ENCODE results near the gene ANO10. TPM values are rescaled to one million over a fixed set of nuclear protein-coding genes. Genes with fewer than 3 reads are reported as not detected.

ANO10 gene
- total and polyA plus RNA-seq, 2 of the 8 experiments (the other 6 are each of a cell fraction or from before 2014, with no cell fraction given) = 38.0 to 53.2 TPM

DNA sequence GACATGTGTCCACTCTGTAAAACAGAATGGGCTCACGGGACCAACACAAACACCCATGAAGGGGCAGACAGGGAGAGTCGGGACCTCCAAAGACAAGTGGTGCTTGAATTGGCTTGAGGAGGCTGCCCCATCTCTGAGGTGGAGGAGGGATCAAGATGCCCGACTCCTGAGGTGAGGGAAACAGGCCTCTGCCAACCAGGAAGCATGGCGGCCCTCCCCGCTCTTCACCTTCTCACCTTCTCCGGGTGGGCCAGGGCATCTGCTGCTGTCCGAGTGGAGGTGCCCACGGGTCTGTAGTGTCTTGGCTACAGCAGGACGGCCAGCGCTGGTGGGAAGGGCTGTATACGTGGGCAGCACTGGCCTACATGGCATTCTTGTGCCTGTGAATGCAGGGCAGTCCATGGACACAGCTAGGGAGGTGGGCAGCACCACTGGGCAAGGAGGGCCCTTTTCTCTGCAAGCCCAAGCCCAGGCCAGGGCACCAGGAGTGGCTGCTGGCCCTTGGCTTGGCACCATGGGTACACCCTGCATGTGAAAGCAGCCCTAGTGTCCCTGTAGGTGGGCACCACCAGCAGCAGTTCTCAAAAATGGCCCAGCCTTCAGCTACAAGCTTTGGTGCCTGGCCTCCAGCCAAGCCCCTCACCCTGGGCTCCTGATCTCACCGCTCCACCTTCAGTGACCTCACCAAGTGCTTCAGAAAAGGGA, 256.1 kb downstream of the ANO10 start:
- Histone ChIP-seq H3K4ac (replicated peaks; ENCODE audit: insufficient read length, low read depth, low read length) (no peak overlapping the region), H3K79me1 (ENCODE audit: low read depth, low read length) (peaks cover 3% of the 10 kb centered on the region; the same call in 1 of the 2 replicates), H3K79me2 (ENCODE audit: control insufficient read depth in 1 of 2, insufficient read depth in 2 of 2, low read length in 2 of 2) (no peaks in the 10 kb centered on the region), H3K27me3 (replicated peaks in 1 of 4; ENCODE audit: control insufficient read depth in 3 of 4, extremely low read depth in 1 of 4, insufficient read depth in 3 of 4, low read length in 3 of 4) (peaks cover 0 to 4% (median 1%) of the 10 kb centered on the region in 4 experiments; a peak in 2 of 7 replicates), H3K18ac (ENCODE audit: extremely low read depth, low read length) (no peak overlapping the region), H3K23me2 (ENCODE audit: low read depth, low read length) (no peaks in the 10 kb centered on the region), H2AK5ac (ENCODE audit: low read depth, low read length) (no peak overlapping the region), H4K91ac (replicated peaks; ENCODE audit: insufficient read length, low read length) (no peak overlapping the region), H3K23ac (ENCODE audit: insufficient read length) (no peak overlapping the region), H3K9me3 (ENCODE audit: insufficient read depth in 2 of 2, low read depth in 1 of 2, low read length in 1 of 2) (no peaks in the 10 kb centered on the region), H4K8ac (ENCODE audit: extremely low read depth, insufficient read depth, low read length) (no peak overlapping the region; the same call in 1 of the 2 replicates), H3K14ac (ENCODE audit: insufficient read length) (no peak overlapping the region), H2BK20ac (ENCODE audit: low read length) (no peak overlapping the region), H2BK15ac (ENCODE audit: low read length) (no peak overlapping the region), H2BK120ac (replicated peaks; ENCODE audit: low read depth, low read length) (no peak overlapping the region), H4K5ac (ENCODE audit: insufficient read length, low read depth, low read length) (no peak overlapping the region), H2AFZ (ENCODE audit: low read length) (no peak overlapping the region), H3K27ac (ENCODE audit: low read depth, low read length) (no peak overlapping the region), H3K4me2 (ENCODE audit: insufficient read depth in 1 of 2, low read depth in 2 of 2, low read length in 2 of 2) (no peak overlapping the region), H3K9ac (replicated peaks in 1 of 4; ENCODE audit: extremely low read depth in 1 of 4, low read depth in 3 of 4, low read length in 3 of 4) (no peak overlapping the region), H4K20me1 (replicated peaks in 1 of 2; ENCODE audit: control insufficient read depth in 1 of 2, insufficient read depth in 2 of 2, low read length in 2 of 2) (peaks cover 0 to 3% of the 10 kb centered on the region in 2 experiments), H2BK12ac (ENCODE audit: low read depth, low read length) (no peak overlapping the region), H3K36me3 (ENCODE audit: control insufficient read depth in 2 of 4, insufficient read depth in 4 of 4, low read length in 3 of 4) (peaks cover 0 to 5% (median 0%) of the 10 kb centered on the region in 4 experiments; a peak in 2 of 8 replicates), H3K4me1 (replicated peaks in 1 of 4; ENCODE audit: control insufficient read depth in 3 of 4, insufficient read depth in 4 of 4, low read length in 3 of 4) (peaks cover 0 to 9% (median 3%) of the 10 kb centered on the region in 4 experiments; a peak in 5 of 7 replicates), H2BK5ac (ENCODE audit: low read depth, low read length) (no peak overlapping the region), H3K56ac (replicated peaks; ENCODE audit: insufficient read length, low read depth, low read length) (no peak overlapping the region), H3K4me3 (ENCODE audit: extremely low read depth in 1 of 4, insufficient read depth in 2 of 4, low read depth in 3 of 4, low read length in 4 of 4) (no peak overlapping the region)
- ChIA-PET CTCF (ENCODE audit: partially characterized antibody) (no interaction called here), POLR2A (ENCODE audit: partially characterized antibody) (no interaction called here)
- WGBS, 2 experiments (ENCODE audit: extremely low coverage in 1 of 2, insufficient coverage in 1 of 2, insufficient read length in 1 of 2, insufficient replicate concordance in 2 of 2, low coverage in 1 of 2, low lambda C conversion rate in 2 of 2, missing lambda C conversion rate in 1 of 2) = 94% methylated on average over 12 of the region's 12 CpGs; no CpG with 5 or more reads in 1 of the 2 experiments
- FAIRE-seq (no peak), DNase-seq (ENCODE audit: low read depth in 1 of 2, low spot score in 2 of 2) (no peak)
- TF ChIP-seq SUZ12 (IDR thresholded peaks at IDR 0.05; ENCODE audit: low read length) (no peak), SRF (IDR thresholded peaks at IDR 0.05; ENCODE audit: low read depth, low read length) (no peak), JUND (IDR thresholded peaks at IDR 0.05; ENCODE audit: low read length) (no peak), SIRT6 (IDR thresholded peaks at IDR 0.05; ENCODE audit: low read length) (no peak), EP300 (IDR thresholded peaks at IDR 0.05; ENCODE audit: borderline replicate concordance in 1 of 2, low read depth in 2 of 2, low read length in 2 of 2) (no peak), TCF12 (IDR thresholded peaks at IDR 0.05; ENCODE audit: low read depth, low read length) (no peak), BACH1 (IDR thresholded peaks at IDR 0.05; ENCODE audit: low read length) (no peak), RNF2 (IDR thresholded peaks at IDR 0.05; ENCODE audit: borderline replicate concordance, low read depth, low read length, missing control alignments, poor library complexity, severe bottlenecking) (no peak), SP2 (IDR thresholded peaks at IDR 0.05; ENCODE audit: low read length) (no peak), EZH2 (IDR thresholded peaks at IDR 0.05; ENCODE audit: low read depth, low read length, severe bottlenecking) (no peak), RBBP5 (IDR thresholded peaks at IDR 0.05; ENCODE audit: borderline replicate concordance, low read depth, low read length) (no peak), CTBP2 (IDR thresholded peaks at IDR 0.05; ENCODE audit: borderline replicate concordance, insufficient read depth, insufficient read length, low read length) (no peak)

Data from H1 (cell line).